Fibroblast of pulmonary artery (primary cell): ENCODE data around the gene USP17L27.
"Not testable (repeated sequence)": the region's sequence is repeated elsewhere in the genome, so short reads cannot be mapped to it uniquely, and the experiment has no call there.

Experiments used
- DNase-seq: peaks from one replicate; pipeline ENCODE4 v3.0.0-alpha.2; 2010; ENCODE audit warnings: low read depth
- H3K4me3 ChIP-seq: replicated peaks from 2 replicates; pipeline ENCODE4 v1.5.1; 2011; ENCODE audit warnings: low read depth, mild to moderate bottlenecking, control low read depth, low read length, moderate library complexity
- TF ChIP-seq, protein P1 (sequence below): IDR thresholded peaks from 2 replicates; pipeline ENCODE4 v1.5.1; 2011; ENCODE audit warnings: mild to moderate bottlenecking, control low read depth, low read length, inconsistent platforms; ENCODE audit errors: missing control alignments

Gene USP17L27

DNA sequence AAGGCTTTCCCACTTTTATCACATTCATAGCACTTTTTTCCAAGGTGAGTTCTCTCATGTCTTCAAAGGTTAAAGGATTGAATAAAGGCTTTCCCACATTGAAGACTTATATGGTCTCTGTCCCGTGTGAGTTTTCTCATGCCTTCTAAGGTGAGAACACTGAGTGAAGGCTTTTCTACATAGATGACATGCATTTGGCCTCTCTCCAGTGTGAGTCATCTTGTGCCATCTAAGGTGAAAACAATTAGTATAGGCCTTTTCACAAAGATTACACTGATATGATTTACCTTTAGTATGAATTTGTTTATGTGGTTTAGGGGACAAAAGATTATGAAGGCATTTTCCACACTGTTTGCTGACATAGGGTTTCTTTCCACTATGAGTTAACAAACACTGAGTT lies 40.2 kb downstream of the USP17L27 start:
- TF ChIP-seq, protein P1, sequence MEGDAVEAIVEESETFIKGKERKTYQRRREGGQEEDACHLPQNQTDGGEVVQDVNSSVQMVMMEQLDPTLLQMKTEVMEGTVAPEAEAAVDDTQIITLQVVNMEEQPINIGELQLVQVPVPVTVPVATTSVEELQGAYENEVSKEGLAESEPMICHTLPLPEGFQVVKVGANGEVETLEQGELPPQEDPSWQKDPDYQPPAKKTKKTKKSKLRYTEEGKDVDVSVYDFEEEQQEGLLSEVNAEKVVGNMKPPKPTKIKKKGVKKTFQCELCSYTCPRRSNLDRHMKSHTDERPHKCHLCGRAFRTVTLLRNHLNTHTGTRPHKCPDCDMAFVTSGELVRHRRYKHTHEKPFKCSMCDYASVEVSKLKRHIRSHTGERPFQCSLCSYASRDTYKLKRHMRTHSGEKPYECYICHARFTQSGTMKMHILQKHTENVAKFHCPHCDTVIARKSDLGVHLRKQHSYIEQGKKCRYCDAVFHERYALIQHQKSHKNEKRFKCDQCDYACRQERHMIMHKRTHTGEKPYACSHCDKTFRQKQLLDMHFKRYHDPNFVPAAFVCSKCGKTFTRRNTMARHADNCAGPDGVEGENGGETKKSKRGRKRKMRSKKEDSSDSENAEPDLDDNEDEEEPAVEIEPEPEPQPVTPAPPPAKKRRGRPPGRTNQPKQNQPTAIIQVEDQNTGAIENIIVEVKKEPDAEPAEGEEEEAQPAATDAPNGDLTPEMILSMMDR = no peak
- DNase-seq = no peak
- no peak overlapping the region for H3K4me3 ChIP-seq

DNA sequence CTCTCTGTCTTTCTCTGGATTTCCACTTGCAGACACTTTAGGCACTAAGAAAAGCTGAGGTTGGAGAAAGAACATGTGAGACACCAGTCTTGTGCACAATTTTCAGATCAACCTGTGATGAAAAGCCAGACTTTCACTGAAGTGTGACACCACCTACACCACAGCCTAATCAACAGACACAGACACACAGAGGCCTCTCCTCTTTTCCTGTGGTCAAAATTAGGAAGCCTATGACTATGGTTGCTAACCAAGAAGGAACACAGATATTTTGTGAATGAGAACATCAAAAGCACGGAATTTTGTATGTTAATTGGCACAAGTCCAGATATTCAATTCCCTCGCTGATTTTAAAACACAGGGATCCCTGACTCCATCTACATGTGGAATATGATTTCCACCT lies 45.1 kb downstream of the USP17L27 start:
- DNase-seq, H3K4me3 ChIP-seq: not testable (repeated sequence)
